H1 (cell line): ENCODE measurements around the gene FADS3. TPM values are rescaled to one million over a fixed set of nuclear protein-coding genes. Genes with fewer than 3 reads are reported as not detected.

Source experiments
- CTCF ChIA-PET: fragments of 300-600 bp; sonication (Branson Sonifier 250); formaldehyde crosslinking; loops from one replicate; lab custom pipeline; 2021; ENCODE audit not compliant: partially characterized antibody; lab: Charles Lee
- POLR2A ChIA-PET: fragments of 300-600 bp; sonication (Branson Sonifier 250); formaldehyde crosslinking; loops from one replicate; lab custom pipeline; 2021; ENCODE audit warnings: inconsistent platforms; ENCODE audit not compliant: partially characterized antibody; lab: Charles Lee
- DNase-seq, 2 experiments: peaks; one replicate each; pipeline versions ENCODE4 v3.0.0 to v3.0.0-alpha.2; 2010 to 2022; ENCODE audit warnings: low spot score in 2 of 2, low read depth in 1 of 2, mixed read lengths in 1 of 2
- FAIRE-seq: peaks from 2 replicates; lab custom pipeline; 2011; peaks lifted over from hg19 to GRCh38; lab: Jason Lieb, UNC
- H2AFZ ChIP-seq: 2 replicates; pipeline ENCODE4 v1.8.1; 2012; ENCODE audit warnings: low read length, inconsistent platforms
- H2AK5ac ChIP-seq: 2 replicates; pipeline ENCODE4 v1.6.1; 2013; ENCODE audit warnings: low read depth, low read length
- H2BK120ac ChIP-seq: replicated peaks from 2 replicates; pipeline ENCODE3; 2013; ENCODE audit warnings: low read depth, low read length, inconsistent platforms
- H2BK12ac ChIP-seq: 2 replicates; pipeline ENCODE4 v1.6.1; 2013; ENCODE audit warnings: low read depth, low read length
- H2BK15ac ChIP-seq: 2 replicates; pipeline ENCODE4 v1.6.1; 2013; ENCODE audit warnings: low read length
- H2BK20ac ChIP-seq: 2 replicates; pipeline ENCODE4 v1.6.1; 2013; ENCODE audit warnings: low read length
- H2BK5ac ChIP-seq: 2 replicates; pipeline ENCODE4 v1.6.1; 2013; ENCODE audit warnings: low read depth, low read length
- H3K14ac ChIP-seq: 2 replicates; pipeline ENCODE4 v1.6.1; 2013; ENCODE audit warnings: inconsistent platforms; ENCODE audit not compliant: insufficient read length
- H3K18ac ChIP-seq: 2 replicates; pipeline ENCODE4 v1.6.1; 2013; ENCODE audit warnings: low read length; ENCODE audit errors: extremely low read depth
- H3K23ac ChIP-seq: 2 replicates; pipeline ENCODE4 v1.6.1; 2013; ENCODE audit warnings: inconsistent platforms; ENCODE audit not compliant: insufficient read length
- H3K23me2 ChIP-seq: 2 replicates; pipeline ENCODE4 v1.6.1; 2013; ENCODE audit warnings: low read depth, low read length
- H3K27ac ChIP-seq: 2 replicates; pipeline ENCODE4 v1.6.1; 2011; ENCODE audit warnings: low read depth, low read length, inconsistent platforms
- H3K27me3 ChIP-seq, 4 experiments: replicated peaks in 1 of 4; 1 replicate in 1 of 4; 2 replicates in 3 of 4; pipeline versions ENCODE4 v1.6.1 to v1.8.1; 2011 to 2013; ENCODE audit warnings: low read length in 3 of 4, mild to moderate bottlenecking in 3 of 4, inconsistent platforms in 2 of 4, mixed read lengths in 2 of 4, moderate library complexity in 1 of 4; ENCODE audit not compliant: control insufficient read depth in 3 of 4, insufficient read depth in 3 of 4; ENCODE audit errors: extremely low read depth in 1 of 4
- H3K36me3 ChIP-seq, 4 experiments: 2 replicates each; pipeline versions ENCODE4 v1.6.1 to v1.8.1; 2011 to 2013; ENCODE audit warnings: mild to moderate bottlenecking in 4 of 4, low read length in 3 of 4, moderate library complexity in 2 of 4, control low read depth in 1 of 4, inconsistent platforms in 1 of 4; ENCODE audit not compliant: insufficient read depth in 4 of 4, control insufficient read depth in 2 of 4
- H3K4ac ChIP-seq: replicated peaks from 2 replicates; pipeline ENCODE3; 2013; ENCODE audit warnings: low read length, low read depth, mixed read lengths, inconsistent platforms; ENCODE audit not compliant: insufficient read length
- H3K4me1 ChIP-seq, 4 experiments: replicated peaks in 1 of 4; 1 replicate in 1 of 4; 2 replicates in 3 of 4; pipeline versions ENCODE4 v1.6.1 to v1.8.1; 2011 to 2013; ENCODE audit warnings: low read length in 3 of 4, inconsistent platforms in 2 of 4, mixed read lengths in 1 of 4; ENCODE audit not compliant: insufficient read depth in 4 of 4, control insufficient read depth in 3 of 4
- H3K4me2 ChIP-seq, 2 experiments: 2 replicates each; pipeline versions ENCODE4 v1.6.1 to v1.8.1; 2011 to 2013; ENCODE audit warnings: low read depth in 2 of 2, low read length in 2 of 2, control low read depth in 1 of 2, inconsistent platforms in 1 of 2, mild to moderate bottlenecking in 1 of 2; ENCODE audit not compliant: insufficient read depth in 1 of 2
- H3K4me3 ChIP-seq, 4 experiments: fragments of 200-600, 300-600 bp in 1 of 4; sonication (generic), shearing (Covaris generic), sonication (Bioruptor Twin) in 1 of 4; 2 replicates each; pipeline versions ENCODE4 v1.5.1 to v1.8.1; 2011 to 2016; ENCODE audit warnings: low read length in 4 of 4, low read depth in 3 of 4, control low read depth in 2 of 4, inconsistent platforms in 2 of 4, mild to moderate bottlenecking in 2 of 4, mixed read lengths in 1 of 4, moderate library complexity in 1 of 4; ENCODE audit not compliant: insufficient read depth in 2 of 4; ENCODE audit errors: extremely low read depth in 1 of 4
- H3K56ac ChIP-seq: replicated peaks from 2 replicates; pipeline ENCODE3; 2013; ENCODE audit warnings: low read depth, mild to moderate bottlenecking, mixed read lengths, low read length, inconsistent platforms; ENCODE audit not compliant: insufficient read length
- H3K79me1 ChIP-seq: 2 replicates; pipeline ENCODE4 v1.6.1; 2013; ENCODE audit warnings: low read depth, low read length, control low read depth
- H3K79me2 ChIP-seq, 2 experiments: 2 replicates each; pipeline versions ENCODE4 v1.6.1 to v1.8.1; 2012 to 2013; ENCODE audit warnings: low read length in 2 of 2, mild to moderate bottlenecking in 2 of 2, inconsistent platforms in 1 of 2; ENCODE audit not compliant: insufficient read depth in 2 of 2, control insufficient read depth in 1 of 2
- H3K9ac ChIP-seq, 4 experiments: replicated peaks in 1 of 4; 1 replicate in 1 of 4; 2 replicates in 3 of 4; pipeline versions ENCODE4 v1.6.1 to v1.8.1; 2011 to 2013; ENCODE audit warnings: low read depth in 3 of 4, low read length in 3 of 4, control low read depth in 2 of 4, mild to moderate bottlenecking in 2 of 4, moderate library complexity in 2 of 4, inconsistent platforms in 1 of 4; ENCODE audit errors: extremely low read depth in 1 of 4
- H3K9me3 ChIP-seq, 2 experiments: 2 replicates each; pipeline versions ENCODE4 v1.6.1 to v1.8.1; 2012 to 2013; ENCODE audit warnings: mild to moderate bottlenecking in 2 of 2, moderate library complexity in 2 of 2, control low read depth in 1 of 2, inconsistent platforms in 1 of 2, low read depth in 1 of 2, low read length in 1 of 2, mixed read lengths in 1 of 2; ENCODE audit not compliant: insufficient read depth in 2 of 2
- H4K20me1 ChIP-seq, 2 experiments: replicated peaks in 1 of 2; 2 replicates each; pipeline versions ENCODE3 to v1.8.1; 2011 to 2013; ENCODE audit warnings: inconsistent platforms in 2 of 2, low read length in 2 of 2, mild to moderate bottlenecking in 1 of 2; ENCODE audit not compliant: insufficient read depth in 2 of 2, control insufficient read depth in 1 of 2
- H4K5ac ChIP-seq: 2 replicates; pipeline ENCODE4 v1.6.1; 2013; ENCODE audit warnings: low read length, low read depth, mixed read lengths, inconsistent platforms; ENCODE audit not compliant: insufficient read length
- H4K8ac ChIP-seq: 2 replicates; pipeline ENCODE4 v1.8.0; 2013; ENCODE audit warnings: mild to moderate bottlenecking, moderate library complexity, low read length, inconsistent platforms; ENCODE audit not compliant: insufficient read depth; ENCODE audit errors: extremely low read depth
- H4K91ac ChIP-seq: replicated peaks from 2 replicates; pipeline ENCODE3; 2013; ENCODE audit warnings: low read length, mixed read lengths, inconsistent platforms; ENCODE audit not compliant: insufficient read length
- CBX8 ChIP-seq: fragments of 300-800, 300-1000 bp; sonication (generic); IDR thresholded peaks from 2 replicates; pipeline ENCODE4 v1.7.1; 2016; ENCODE audit warnings: low read depth, low read length, borderline replicate concordance
- EGR1 ChIP-seq: IDR thresholded peaks from 2 replicates; pipeline ENCODE4 v1.6.1; 2011; ENCODE audit warnings: low read depth, low read length, borderline replicate concordance
- GABPA ChIP-seq: IDR thresholded peaks from 2 replicates; pipeline ENCODE4 v1.6.1; 2011; ENCODE audit warnings: mild to moderate bottlenecking, low read length, moderate library complexity, borderline replicate concordance; ENCODE audit not compliant: insufficient read depth
- JUN ChIP-seq: IDR thresholded peaks from 2 replicates; pipeline ENCODE4 v1.6.1; 2011; ENCODE audit warnings: low read depth, mild to moderate bottlenecking, improper control_type of control experiment, low read length
- MAFK ChIP-seq: IDR thresholded peaks from 2 replicates; pipeline ENCODE4 v1.6.1; 2012; ENCODE audit warnings: low read depth, mild to moderate bottlenecking, improper control_type of control experiment, low read length
- NANOG ChIP-seq: IDR thresholded peaks from 2 replicates; pipeline ENCODE4 v1.6.1; 2011; ENCODE audit warnings: low read length, low read depth, mild to moderate bottlenecking, inconsistent platforms; ENCODE audit not compliant: insufficient read depth, poor library complexity, severe bottlenecking
- POLR2AphosphoS5 ChIP-seq: IDR thresholded peaks from 2 replicates; pipeline ENCODE4 v1.6.1; 2011; ENCODE audit warnings: low read depth, low read length
- RFX5 ChIP-seq: IDR thresholded peaks from 2 replicates; pipeline ENCODE4 v1.6.1; 2011; ENCODE audit warnings: low read depth, low read length, improper control_type of control experiment, borderline replicate concordance
- SIX5 ChIP-seq: IDR thresholded peaks from 2 replicates; pipeline ENCODE4 v1.6.1; 2011; ENCODE audit warnings: mild to moderate bottlenecking, low read depth, low read length
- whole genome bisulfite sequencing, 2 experiments: shearing (Covaris generic) in 1 of 2; methylation state at CpG; one replicate each; pipeline versions ENCODE4 v1.1.6 to v1.1.7; 2013 to 2015; ENCODE audit warnings: low lambda C conversion rate in 2 of 2, mixed read lengths in 2 of 2, inconsistent platforms in 1 of 2, low coverage in 1 of 2, missing lambda C conversion rate in 1 of 2; ENCODE audit not compliant: insufficient replicate concordance in 2 of 2, insufficient coverage in 1 of 2, insufficient read length in 1 of 2; ENCODE audit errors: extremely low coverage in 1 of 2, missing lambda C conversion rate in 1 of 2; 5-methylcytosine and 5-hydroxymethylcytosine counted together
- polyA plus RNA-seq, 7 experiments: library from polyadenylated mRNA; depleted of rRNA in 3 of 7; stranded (reverse) in 5 of 7; unstranded in 2 of 7; fragments of >200 nt in 5 of 7; fragments of 200-250 nt in 2 of 7; gene quantifications; 1 replicate in 5 of 7; 2 replicates in 1 of 7; 4 replicates in 1 of 7; pipeline versions ENCODE4 v1.2.1 to v1.2.3, GENCODE V29; 2011 to 2013; ENCODE audit warnings: missing spikeins in 2 of 7, mixed read lengths in 2 of 7
- total RNA-seq: library from RNA; stranded (reverse); fragmentation: NEBNext Ultra II Directional; extraction: Animal tissue kit (Norgen Biotek cat#: 25700); gene quantifications from 2 replicates; pipeline ENCODE4 v1.2.1, GENCODE V29; 2021
- TF ChIP-seq, protein P1 (sequence below): IDR thresholded peaks from 2 replicates; pipeline ENCODE4 v1.6.1; 2011; ENCODE audit warnings: low read length, improper control_type of control experiment
- TF ChIP-seq, protein P2 (sequence below): IDR thresholded peaks from 2 replicates; pipeline ENCODE4 v1.6.1; 2012; ENCODE audit warnings: inconsistent platforms

The FADS3 gene
- total and polyA plus RNA-seq, 2 of the 8 experiments (the other 6 are each of a cell fraction or from before 2014, with no cell fraction given), result 43.8 to 76.3 TPM

DNA sequence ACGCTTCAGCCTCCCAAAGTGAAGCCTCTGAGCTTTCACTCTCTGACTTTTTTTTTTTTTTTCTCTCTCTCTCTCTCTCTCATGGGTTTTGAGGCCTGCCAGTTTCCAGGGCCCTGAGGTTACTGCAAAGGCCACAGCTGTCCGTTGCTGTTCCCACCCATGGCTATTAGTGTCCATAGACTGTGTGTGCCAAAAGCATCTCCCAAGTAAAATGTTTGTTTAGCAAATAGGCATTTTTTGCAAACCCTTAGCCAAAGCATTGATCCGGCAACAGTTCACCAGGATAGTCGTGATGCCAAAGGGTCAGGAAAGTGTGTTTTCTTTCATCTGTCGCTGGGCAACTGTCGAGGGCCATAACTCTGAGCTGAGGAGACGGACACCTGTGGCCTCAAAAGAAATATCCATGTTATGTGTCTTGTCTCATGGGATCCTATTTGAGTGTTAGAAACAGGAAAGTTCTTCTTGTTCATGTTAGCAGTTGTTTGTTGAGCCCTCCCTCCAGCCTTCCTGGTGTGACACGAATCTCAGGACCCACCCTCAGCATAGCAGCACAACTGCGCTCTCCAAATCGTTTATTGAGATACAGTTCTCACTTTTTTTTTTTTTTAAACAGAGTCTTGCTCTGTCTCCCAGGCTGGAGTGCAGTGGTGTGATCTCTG lies 44.9 kb downstream of the FADS3 start:
- H3K56ac ChIP-seq, result no peak overlapping the region
- H2AFZ ChIP-seq, result no peak overlapping the region
- H3K23me2 ChIP-seq, result no peaks in the 10 kb centered on the region
- POLR2A ChIA-PET, result interaction anchor here (0.7 to 4.5 kb wide), 11 partner anchors 8 to 926 kb away, joined by 3 to 28 read pairs (median 3); partner anchors contain the start of gene FADS2
- H2BK12ac ChIP-seq, result no peak overlapping the region
- no peak overlapping the region for H3K14ac ChIP-seq
- no peak for DNase-seq
- H2BK15ac ChIP-seq, result no peak overlapping the region
- no peak overlapping the region for H2BK20ac ChIP-seq
- no peak overlapping the region for H3K18ac ChIP-seq
- no peak overlapping the region for H2AK5ac ChIP-seq
- no peak overlapping the region for H4K91ac ChIP-seq
- peaks cover 3% of the 10 kb centered on the region; the same call in 1 of the 2 replicates for H3K79me1 ChIP-seq
- H3K23ac ChIP-seq, result no peak overlapping the region
- no peak overlapping the region for H3K4me3 ChIP-seq
- H2BK5ac ChIP-seq, result no peak overlapping the region
- H2BK120ac ChIP-seq, result no peak overlapping the region
- H3K79me2 ChIP-seq, result no peaks in the 10 kb centered on the region; a peak in 1 of 4 replicates
- CTCF ChIA-PET, result interaction anchor here (0.6 to 2.4 kb wide), 6 partner anchors 13 to 284 kb away, joined by 3 to 15 read pairs (median 4); no protein-coding TSS in a partner anchor
- no peak overlapping the region for H4K5ac ChIP-seq
- peaks cover 46 to 96% (median 71%) of the 10 kb centered on the region in 4 experiments for H3K36me3 ChIP-seq
- peaks cover 11 to 18% of the 10 kb centered on the region in 2 experiments for H4K20me1 ChIP-seq
- WGBS, 2 experiments, result 93% methylated on average over 10 of the region's 10 CpGs; no CpG with 5 or more reads in 1 of the 2 experiments
- no peak overlapping the region for H3K9ac ChIP-seq
- no peaks in the 10 kb centered on the region; a peak in 1 of 4 replicates for H3K9me3 ChIP-seq
- H4K8ac ChIP-seq, result no peak overlapping the region
- H3K4me2 ChIP-seq, result no peak overlapping the region
- no peaks in the 10 kb centered on the region; a peak in 1 of 7 replicates for H3K4me1 ChIP-seq
- FAIRE-seq, result no peak
- no peak overlapping the region for H3K27ac ChIP-seq
- no peaks in the 10 kb centered on the region for H3K27me3 ChIP-seq
- no peak overlapping the region for H3K4ac ChIP-seq
- TF ChIP-seq POLR2AphosphoS5 (no peak), MAFK (no peak), SIX5 (no peak), NANOG (no peak), GABPA (no peak), RFX5 (no peak), CBX8 (no peak), JUN (no peak), EGR1 (no peak)
- TF ChIP-seq, protein P1, sequence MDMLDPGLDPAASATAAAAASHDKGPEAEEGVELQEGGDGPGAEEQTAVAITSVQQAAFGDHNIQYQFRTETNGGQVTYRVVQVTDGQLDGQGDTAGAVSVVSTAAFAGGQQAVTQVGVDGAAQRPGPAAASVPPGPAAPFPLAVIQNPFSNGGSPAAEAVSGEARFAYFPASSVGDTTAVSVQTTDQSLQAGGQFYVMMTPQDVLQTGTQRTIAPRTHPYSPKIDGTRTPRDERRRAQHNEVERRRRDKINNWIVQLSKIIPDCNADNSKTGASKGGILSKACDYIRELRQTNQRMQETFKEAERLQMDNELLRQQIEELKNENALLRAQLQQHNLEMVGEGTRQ, result no peak
- TF ChIP-seq, protein P2, sequence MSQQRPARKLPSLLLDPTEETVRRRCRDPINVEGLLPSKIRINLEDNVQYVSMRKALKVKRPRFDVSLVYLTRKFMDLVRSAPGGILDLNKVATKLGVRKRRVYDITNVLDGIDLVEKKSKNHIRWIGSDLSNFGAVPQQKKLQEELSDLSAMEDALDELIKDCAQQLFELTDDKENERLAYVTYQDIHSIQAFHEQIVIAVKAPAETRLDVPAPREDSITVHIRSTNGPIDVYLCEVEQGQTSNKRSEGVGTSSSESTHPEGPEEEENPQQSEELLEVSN, result no peak
